Lower lobe of right lung (tissue), 2 donors: Measurements from ENCODE around the gene CEP192. TPM values are rescaled to one million over a fixed set of nuclear protein-coding genes. Genes with fewer than 3 reads are reported as not detected.

Source experiments
- ATAC-seq, 2 donors: fragments of 200-7000 bp; cut with Tn5 transposase; one replicate each; pipeline ENCODE4 v1.9.1; 2020 to 2022; ENCODE audit warnings: mild to moderate bottlenecking in 2 of 2, moderate library complexity in 2 of 2
- DNase-seq: peaks from one replicate; pipeline ENCODE4 v3.0.0-alpha.2; 2020
- H3K27ac ChIP-seq: fragments of 200-600 bp; one replicate; pipeline ENCODE4 v1.8.0; 2022
- H3K27me3 ChIP-seq: fragments of 200-600 bp; one replicate; pipeline ENCODE4 v1.8.0; 2022; ENCODE audit warnings: low read depth
- H3K36me3 ChIP-seq: fragments of 200-600 bp; one replicate; pipeline ENCODE4 v1.8.0; 2022; ENCODE audit warnings: mild to moderate bottlenecking
- H3K4me1 ChIP-seq: fragments of 200-600 bp; one replicate; pipeline ENCODE4 v1.8.0; 2022
- H3K4me3 ChIP-seq: fragments of 200-600 bp; one replicate; pipeline ENCODE4 v1.8.0; 2022; ENCODE audit warnings: mild to moderate bottlenecking
- H3K9me3 ChIP-seq: fragments of 200-600 bp; one replicate; pipeline ENCODE4 v1.8.0; 2022
- CTCF ChIP-seq: fragments of 200-600 bp; IDR thresholded peaks from one replicate; pipeline ENCODE4 v1.8.0; 2022; ENCODE audit warnings: antibody characterized with exemption, mild to moderate bottlenecking
- intact Hi-C: fragments of 100-400 bp; cut with DNase I; formaldehyde crosslinking; loops from one replicate; pipeline ENCODE4 v1.11.0; 2022
- total RNA-seq: library from RNA; stranded (reverse); fragmentation: NEBNext Ultra II Directional; extraction: Animal tissue kit (Norgen Biotek cat#: 25700); gene quantifications from one replicate; pipeline ENCODE4 v1.2.1, GENCODE V29; 2021
- donor health status: DM: no; HTN: yes; CAD: no; lungs with severe emphysema.

The CEP192 gene
- total RNA-seq, 1 donor from 2014 or later = 29.1 TPM

- DNase-seq (no peak), ATAC-seq (no peak)
- Histone ChIP-seq H3K9me3 (no peaks in the 10 kb centered on the region), H3K4me1 (no peaks in the 10 kb centered on the region), H3K27me3 (no peaks in the 10 kb centered on the region), H3K27ac (no peak overlapping the region), H3K36me3 (peaks cover 86% of the 10 kb centered on the region), H3K4me3 (no peak overlapping the region)
- intact Hi-C loops = no loop called here
- no peak for TF ChIP-seq CTCF
These were observed 20.6 kb downstream of the CEP192 start for GRCh38 chr18:13011719-13012118.

- TF ChIP-seq CTCF = no peak
- Histone ChIP-seq H3K27me3 (no peaks in the 10 kb centered on the region), H3K36me3 (peaks cover 98% of the 10 kb centered on the region), H3K9me3 (no peaks in the 10 kb centered on the region), H3K4me1 (no peaks in the 10 kb centered on the region), H3K4me3 (no peak overlapping the region), H3K27ac (no peak overlapping the region)
- no peak for DNase-seq
- intact Hi-C loops = no loop called here
- no peak for ATAC-seq
These were observed 23.1 kb downstream of the CEP192 start for GRCh38 chr18:13014232-13014631.

GRCh38 chr18:13014818-13015217 is 23.7 kb downstream of the CEP192 start:
- H3K4me3 ChIP-seq = no peak overlapping the region
- TF ChIP-seq CTCF = no peak
- H3K27me3 ChIP-seq = no peaks in the 10 kb centered on the region
- ATAC-seq = no peak
- no peak for DNase-seq
- peaks cover 98% of the 10 kb centered on the region for H3K36me3 ChIP-seq
- no peak overlapping the region for H3K27ac ChIP-seq
- H3K9me3 ChIP-seq = no peaks in the 10 kb centered on the region
- intact Hi-C loops = no loop called here
- H3K4me1 ChIP-seq = no peaks in the 10 kb centered on the region

- ATAC-seq (no peak), DNase-seq (no peak)
- Histone ChIP-seq H3K27ac (no peak overlapping the region), H3K4me3 (no peak overlapping the region), H3K36me3 (peaks cover 85% of the 10 kb centered on the region), H3K4me1 (no peaks in the 10 kb centered on the region), H3K27me3 (no peaks in the 10 kb centered on the region), H3K9me3 (no peaks in the 10 kb centered on the region)
- no peak for TF ChIP-seq CTCF
- intact Hi-C loops = no loop called here
These were observed 26.2 kb downstream of the CEP192 start for GRCh38 chr18:13017247-13017875.

GRCh38 chr18:13018374-13018773 is 27.2 kb downstream of the CEP192 start:
- intact Hi-C loops = no loop called here
- Histone ChIP-seq H3K27ac (no peak overlapping the region), H3K4me3 (no peak overlapping the region), H3K9me3 (peaks cover 3% of the 10 kb centered on the region), H3K27me3 (no peaks in the 10 kb centered on the region), H3K36me3 (peaks cover 76% of the 10 kb centered on the region), H3K4me1 (no peaks in the 10 kb centered on the region)
- TF ChIP-seq CTCF = no peak
- no peak for ATAC-seq
- no peak for DNase-seq

GRCh38 chr18:13019301-13019700 is 28.1 kb downstream of the CEP192 start:
- no peak for DNase-seq
- no peaks in the 10 kb centered on the region for H3K4me1 ChIP-seq
- intact Hi-C loops = no loop called here
- ATAC-seq = no peak
- H3K27ac ChIP-seq = no peak overlapping the region
- H3K9me3 ChIP-seq = peaks cover 3% of the 10 kb centered on the region
- TF ChIP-seq CTCF = no peak
- H3K27me3 ChIP-seq = no peaks in the 10 kb centered on the region
- H3K4me3 ChIP-seq = no peak overlapping the region
- peaks cover 78% of the 10 kb centered on the region for H3K36me3 ChIP-seq
